AG04449 (cell line): ENCODE results near the gene REEP2.

Experiments
- CTCF ChIA-PET: fragments of 350-600 bp; formaldehyde crosslinking; extraction: SDS; loops from one replicate; lab custom pipeline; 2021; ENCODE audit warnings: antibody characterized with exemption; lab: Yijun Ruan, JAX
- POLR2A ChIA-PET: fragments of 400-600, 350-600 bp; formaldehyde crosslinking; extraction: SDS; loops from one replicate; lab custom pipeline; 2020; ENCODE audit warnings: antibody characterized with exemption, inconsistent platforms; lab: Yijun Ruan, JAX
- DNase-seq: peaks from one replicate; pipeline ENCODE4 v3.0.0-alpha.2; 2010; ENCODE audit warnings: low read depth, low spot score
- H3K4me3 ChIP-seq: 2 replicates; pipeline ENCODE4 v1.5.1; 2011; ENCODE audit warnings: low read depth, mild to moderate bottlenecking, control low read depth, low read length
- TF ChIP-seq, protein P1 (sequence below): IDR thresholded peaks from one replicate; pipeline ENCODE4 v1.5.1; 2011; ENCODE audit warnings: mild to moderate bottlenecking, moderate library complexity, low read length, control low read depth, inconsistent platforms; ENCODE audit not compliant: insufficient read depth; ENCODE audit errors: missing control alignments

REEP2 gene

DNA sequence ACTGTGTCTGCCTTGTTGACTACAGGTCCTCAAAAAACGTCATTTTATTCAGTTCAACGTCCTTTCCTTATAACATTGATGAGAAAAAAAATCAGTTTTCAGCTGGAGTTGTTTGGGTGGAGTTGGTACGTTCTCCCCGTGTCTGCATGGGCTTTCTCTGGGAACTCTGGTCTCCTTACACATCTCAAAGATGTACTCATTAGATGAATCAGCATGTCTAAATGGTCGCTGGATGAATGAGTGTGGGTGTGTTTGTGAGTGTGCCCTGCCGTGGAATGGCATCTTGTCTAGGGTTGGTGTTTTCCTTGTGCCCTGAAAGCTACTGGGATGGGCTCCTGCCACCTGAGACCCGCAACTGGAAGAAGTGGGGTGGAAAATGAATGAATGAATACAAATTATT lies 56.5 kb downstream of the REEP2 start:
- no peak overlapping the region for H3K4me3 ChIP-seq
- ChIA-PET CTCF (interaction anchor here (1.9 to 13.0 kb wide), 4 partner anchors 8 to 43 kb away, joined by 4 to 407 read pairs (median 26); partner anchors contain the start of gene EGR1), POLR2A (interaction anchor here (1.2 to 2.2 kb wide), 2 partner anchors 29 to 31 kb away, joined by 3 to 6 read pairs; partner anchors contain the start of gene EGR1)
- TF ChIP-seq, protein P1, sequence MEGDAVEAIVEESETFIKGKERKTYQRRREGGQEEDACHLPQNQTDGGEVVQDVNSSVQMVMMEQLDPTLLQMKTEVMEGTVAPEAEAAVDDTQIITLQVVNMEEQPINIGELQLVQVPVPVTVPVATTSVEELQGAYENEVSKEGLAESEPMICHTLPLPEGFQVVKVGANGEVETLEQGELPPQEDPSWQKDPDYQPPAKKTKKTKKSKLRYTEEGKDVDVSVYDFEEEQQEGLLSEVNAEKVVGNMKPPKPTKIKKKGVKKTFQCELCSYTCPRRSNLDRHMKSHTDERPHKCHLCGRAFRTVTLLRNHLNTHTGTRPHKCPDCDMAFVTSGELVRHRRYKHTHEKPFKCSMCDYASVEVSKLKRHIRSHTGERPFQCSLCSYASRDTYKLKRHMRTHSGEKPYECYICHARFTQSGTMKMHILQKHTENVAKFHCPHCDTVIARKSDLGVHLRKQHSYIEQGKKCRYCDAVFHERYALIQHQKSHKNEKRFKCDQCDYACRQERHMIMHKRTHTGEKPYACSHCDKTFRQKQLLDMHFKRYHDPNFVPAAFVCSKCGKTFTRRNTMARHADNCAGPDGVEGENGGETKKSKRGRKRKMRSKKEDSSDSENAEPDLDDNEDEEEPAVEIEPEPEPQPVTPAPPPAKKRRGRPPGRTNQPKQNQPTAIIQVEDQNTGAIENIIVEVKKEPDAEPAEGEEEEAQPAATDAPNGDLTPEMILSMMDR, result no peak
- DNase-seq, result no peak
